SH-SY5Y (cell line): ENCODE measurements around the gene ARG2.

Source experiments
- GATA2 ChIP-seq: IDR thresholded peaks from 2 replicates; pipeline ENCODE4 v1.6.1; 2011; ENCODE audit warnings: mild to moderate bottlenecking, low read depth, low read length
- GATA3 ChIP-seq: IDR thresholded peaks from 2 replicates; pipeline ENCODE4 v1.6.1; 2011; ENCODE audit warnings: low read depth, mild to moderate bottlenecking, low read length, moderate library complexity

GRCh38 chr14:67663633-67664032, 43.9 kb downstream of the ARG2 start:
- no peak for TF ChIP-seq GATA3
- TF ChIP-seq GATA2, result no peak
